ENCODE data around the gene ANTKMT.

The ANTKMT gene

GRCh38 chr16:763369-764183, 42.6 kb downstream of the ANTKMT start:
- DNase-seq (ENCODE audit: extremely low spot score), result no peak
- POLR2A ChIA-PET, result no interaction called here
- CTCF ChIA-PET, result interaction anchor here (0.7 kb wide), 1 partner anchor 51 kb away, joined by 3 read pairs; no protein-coding TSS in a partner anchor
- TF ChIP-seq SUZ12 (IDR thresholded peaks at IDR 0.05) (no peak), HDGF (IDR thresholded peaks at IDR 0.05; ENCODE audit: borderline replicate concordance) (no peak), FOXA1 (IDR thresholded peaks at IDR 0.05) (no peak), BHLHE40 (IDR thresholded peaks at IDR 0.05; ENCODE audit: borderline replicate concordance) (no peak), LEF1 (IDR thresholded peaks at IDR 0.05; ENCODE audit: borderline replicate concordance) (no peak), PKNOX1 (IDR thresholded peaks at IDR 0.05) (no peak), L3MBTL2 (conservative IDR thresholded peaks at IDR 0.05) (no peak), TARDBP (IDR thresholded peaks at IDR 0.05) (no peak), ARNT (IDR thresholded peaks at IDR 0.05) (no peak), ELF4 (IDR thresholded peaks at IDR 0.05) (no peak), CTBP1 (IDR thresholded peaks at IDR 0.05; ENCODE audit: borderline replicate concordance) (no peak), SP1 (IDR thresholded peaks at IDR 0.05) (no peak), FOXM1 (IDR thresholded peaks at IDR 0.05; ENCODE audit: borderline replicate concordance) (no peak), NFRKB (IDR thresholded peaks at IDR 0.05) (no peak), ZNF384 (IDR thresholded peaks at IDR 0.05) (no peak), FOXK2 (IDR thresholded peaks at IDR 0.05) (no peak)

GRCh38 chr16:764184-764750, 43.3 kb downstream of the ANTKMT start:
- ChIA-PET POLR2A (no interaction called here), CTCF (interaction anchor here (0.7 kb wide), 1 partner anchor 52 kb away, joined by 3 read pairs; no protein-coding TSS in a partner anchor)
- TF ChIP-seq ZNF384 (IDR thresholded peaks at IDR 0.05), result no peak
- no peak for TF ChIP-seq LEF1 (IDR thresholded peaks at IDR 0.05; ENCODE audit: borderline replicate concordance)
- no peak for TF ChIP-seq TARDBP (IDR thresholded peaks at IDR 0.05)
- no peak for DNase-seq (ENCODE audit: extremely low spot score)

- POLR2A ChIA-PET, result no interaction called here
- CTCF ChIA-PET, result no interaction called here
- no peak for DNase-seq (ENCODE audit: extremely low spot score)
- no peak for TF ChIP-seq SP1 (IDR thresholded peaks at IDR 0.05)
- TF ChIP-seq FOXM1 (IDR thresholded peaks at IDR 0.05; ENCODE audit: borderline replicate concordance), result no peak
- no peak for TF ChIP-seq NFRKB (IDR thresholded peaks at IDR 0.05)
- no peak for TF ChIP-seq PKNOX1 (IDR thresholded peaks at IDR 0.05)
- no peak for TF ChIP-seq LEF1 (IDR thresholded peaks at IDR 0.05; ENCODE audit: borderline replicate concordance)
- TF ChIP-seq L3MBTL2 (conservative IDR thresholded peaks at IDR 0.05), result no peak
- TF ChIP-seq FOXK2 (IDR thresholded peaks at IDR 0.05), result no peak
- TF ChIP-seq ZNF384 (IDR thresholded peaks at IDR 0.05), result no peak
- no peak for TF ChIP-seq ELF4 (IDR thresholded peaks at IDR 0.05)
- no peak for TF ChIP-seq SUZ12 (IDR thresholded peaks at IDR 0.05)
- TF ChIP-seq CTBP1 (IDR thresholded peaks at IDR 0.05; ENCODE audit: borderline replicate concordance), result no peak
- no peak for TF ChIP-seq FOXA1 (IDR thresholded peaks at IDR 0.05)
- TF ChIP-seq HDGF (IDR thresholded peaks at IDR 0.05; ENCODE audit: borderline replicate concordance), result no peak
- no peak for TF ChIP-seq TARDBP (IDR thresholded peaks at IDR 0.05)
- TF ChIP-seq BHLHE40 (IDR thresholded peaks at IDR 0.05; ENCODE audit: borderline replicate concordance), result no peak
- TF ChIP-seq ARNT (IDR thresholded peaks at IDR 0.05), result no peak
Measured at GRCh38 chr16:764848-765487, 44.0 kb downstream of the ANTKMT start.

- POLR2A ChIA-PET, result no interaction called here
- CTCF ChIA-PET, result no interaction called here
- no peak for TF ChIP-seq L3MBTL2 (conservative IDR thresholded peaks at IDR 0.05)
- TF ChIP-seq FOXA1 (IDR thresholded peaks at IDR 0.05), result no peak
- no peak for TF ChIP-seq FOXK2 (IDR thresholded peaks at IDR 0.05)
- no peak for TF ChIP-seq CTBP1 (IDR thresholded peaks at IDR 0.05; ENCODE audit: borderline replicate concordance)
- no peak for TF ChIP-seq BHLHE40 (IDR thresholded peaks at IDR 0.05; ENCODE audit: borderline replicate concordance)
- TF ChIP-seq SP1 (IDR thresholded peaks at IDR 0.05), result no peak
- no peak for TF ChIP-seq PKNOX1 (IDR thresholded peaks at IDR 0.05)
- TF ChIP-seq SUZ12 (IDR thresholded peaks at IDR 0.05), result no peak
- no peak for TF ChIP-seq ELF4 (IDR thresholded peaks at IDR 0.05)
- no peak for TF ChIP-seq FOXM1 (IDR thresholded peaks at IDR 0.05; ENCODE audit: borderline replicate concordance)
- no peak for TF ChIP-seq LEF1 (IDR thresholded peaks at IDR 0.05; ENCODE audit: borderline replicate concordance)
- no peak for TF ChIP-seq NFRKB (IDR thresholded peaks at IDR 0.05)
- TF ChIP-seq TARDBP (IDR thresholded peaks at IDR 0.05), result no peak
- no peak for TF ChIP-seq ZNF384 (IDR thresholded peaks at IDR 0.05)
- TF ChIP-seq ARNT (IDR thresholded peaks at IDR 0.05), result no peak
- TF ChIP-seq HDGF (IDR thresholded peaks at IDR 0.05; ENCODE audit: borderline replicate concordance), result no peak
- DNase-seq (ENCODE audit: extremely low spot score), result no peak
Measured at GRCh38 chr16:765488-765865, 44.5 kb downstream of the ANTKMT start.

GRCh38 chr16:766008-766819, 45.3 kb downstream of the ANTKMT start:
- ChIA-PET CTCF (no interaction called here), POLR2A (no interaction called here)
- TF ChIP-seq ARNT (IDR thresholded peaks at IDR 0.05) (no peak), L3MBTL2 (conservative IDR thresholded peaks at IDR 0.05) (no peak), BHLHE40 (IDR thresholded peaks at IDR 0.05; ENCODE audit: borderline replicate concordance) (no peak), SUZ12 (IDR thresholded peaks at IDR 0.05) (no peak), ZNF384 (IDR thresholded peaks at IDR 0.05) (no peak), ELF4 (IDR thresholded peaks at IDR 0.05) (no peak)
- DNase-seq (ENCODE audit: extremely low spot score), result no peak

Measured in HEK293T (cell line).